Stomach (tissue), 9 donors: Measurements from ENCODE around the gene PFDN4. TPM values are rescaled to one million over a fixed set of nuclear protein-coding genes. Genes with fewer than 3 reads are reported as not detected.
"Not testable (repeated sequence)": the region's sequence is repeated elsewhere in the genome, so short reads cannot be mapped to it uniquely, and the experiment has no call there.

ENCODE experiments used
- DNase-seq, 2 donors: peaks; one replicate each; pipeline versions ENCODE4 v3.0.0 to v3.0.0-alpha.2; 2013 to 2019
- H3K27ac ChIP-seq, 5 donors: fragments of 200-600 bp in 4 of 5; sonication (generic) in 4 of 5; one replicate each; pipeline ENCODE4 v1.5.1; 2013 to 2019; ENCODE audit warnings: mild to moderate bottlenecking in 1 of 5, moderate library complexity in 1 of 5
- H3K27me3 ChIP-seq, 3 donors: fragments of 200-600 bp; sonication (generic); one replicate each; pipeline ENCODE4 v1.5.1; 2017 to 2019; ENCODE audit warnings: mixed run types in 1 of 3
- H3K36me3 ChIP-seq, 4 donors: fragments of 200-600 bp; sonication (generic); 1 replicate in 3 of 4; 2 replicates in 1 of 4; pipeline ENCODE4 v1.5.1; 2016 to 2019
- H3K4me1 ChIP-seq, 4 donors: fragments of 200-600 bp; sonication (generic); one replicate each; pipeline ENCODE4 v1.5.1; 2016 to 2019
- H3K4me3 ChIP-seq, 4 donors: fragments of 200-600 bp; sonication (generic) in 3 of 4; one replicate each; pipeline ENCODE4 v1.5.1; 2016 to 2019; ENCODE audit warnings: mild to moderate bottlenecking in 1 of 4
- H3K9me3 ChIP-seq, 4 donors: fragments of 200-600 bp; sonication (generic); one replicate each; pipeline ENCODE4 v1.5.1; 2016 to 2019
- CTCF ChIP-seq, 7 experiments: fragments of 450-650 bp in 4 of 7; fragments of 200-600 bp in 3 of 7; sonication (generic) in 3 of 7; IDR thresholded peaks; one replicate each; pipeline ENCODE4 v1.5.1; 2016 to 2019; ENCODE audit warnings: antibody characterized with exemption in 7 of 7, control low read depth in 2 of 7, mild to moderate bottlenecking in 1 of 7
- EP300 ChIP-seq: sonication (generic); formaldehyde crosslinking; IDR thresholded peaks from one replicate; pipeline ENCODE4 v1.6.1; 2017; ENCODE audit warnings: antibody characterized with exemption
- POLR2A ChIP-seq, 4 donors: fragments of 450-650 bp; IDR thresholded peaks; one replicate each; pipeline ENCODE4 v1.6.1; 2016; ENCODE audit warnings: antibody characterized with exemption in 4 of 4, control low read depth in 2 of 4, mild to moderate bottlenecking in 1 of 4, moderate library complexity in 1 of 4
- POLR2AphosphoS5 ChIP-seq, 3 donors: sonication (generic); formaldehyde crosslinking; IDR thresholded peaks; one replicate each; pipeline ENCODE4 v1.6.1; 2016; ENCODE audit warnings: antibody characterized with exemption in 3 of 3
- WGBS, 5 donors: extraction: QIAGEN DNeasy Blood & Tissue Kit in 3 of 5; methylation state at CpG; one replicate each; pipeline versions ENCODE4 v1.1.5 to v1.1.7; 2013 to 2018; 5-methylcytosine and 5-hydroxymethylcytosine counted together
- intact Hi-C: fragments of 100-400 bp; cut with DNase I; formaldehyde crosslinking; loops from one replicate; pipeline ENCODE4 v1.15.1; 2023; ENCODE audit warnings: low total_unique reads
- polyA plus RNA-seq, 3 donors: library from polyadenylated mRNA; stranded (reverse); fragments of 200-250 nt; gene quantifications; one replicate each; pipeline ENCODE4 v1.2.3, GENCODE V29; 2013
- total RNA-seq, 5 donors: library from RNA; depleted of rRNA; stranded (reverse); fragments of >200 nt; gene quantifications; one replicate each; pipeline versions ENCODE4 v1.1.0 to v1.2.3, GENCODE V29; 2014 to 2016
- donor health status: healthy with polysubstance abuse.
- donor health status: Bipolar disorder and iron deficiency.
- donor health status: healthy.

Gene PFDN4
- total and polyA plus RNA-seq, 8 donors: 49.8 to 70.6 (median 63.1) TPM

- Histone ChIP-seq H3K27me3 (no peaks in the 10 kb centered on the region), H3K27ac (no peak overlapping the region), H3K4me1 (no peaks in the 10 kb centered on the region), H3K4me3 (no peak overlapping the region), H3K9me3 (no peaks in the 10 kb centered on the region), H3K36me3 (no peaks in the 10 kb centered on the region)
- 70 to 76% (median 74%) methylated on average over 4 of the region's 4 CpGs for WGBS, 5 donors
- intact Hi-C loops: no loop called here
- TF ChIP-seq POLR2AphosphoS5 (IDR thresholded peaks at IDR 0.05): no peak
- no peak for TF ChIP-seq EP300
- no peak for TF ChIP-seq CTCF (IDR thresholded peaks at IDR 0.05)
- TF ChIP-seq POLR2A (IDR thresholded peaks at IDR 0.05): no peak
- no peak for DNase-seq
These were observed 49.4 kb downstream of the PFDN4 start for GRCh38 chr20:54257071-54257816.

GRCh38 chr20:54260116-54260515 is 52.2 kb downstream of the PFDN4 start:
- Histone ChIP-seq H3K27me3 (no peaks in the 10 kb centered on the region), H3K4me1 (no peaks in the 10 kb centered on the region), H3K36me3 (no peaks in the 10 kb centered on the region), H3K9me3 (no peaks in the 10 kb centered on the region), H3K4me3 (no peak overlapping the region), H3K27ac (no peak overlapping the region)
- intact Hi-C loops: no loop called here
- no peak for TF ChIP-seq CTCF (IDR thresholded peaks at IDR 0.05)
- no peak for TF ChIP-seq POLR2A (IDR thresholded peaks at IDR 0.05)
- TF ChIP-seq POLR2AphosphoS5 (IDR thresholded peaks at IDR 0.05): no peak
- TF ChIP-seq EP300: no peak
- DNase-seq: no peak

GRCh38 chr20:54262671-54263070 is 54.8 kb downstream of the PFDN4 start:
- Histone ChIP-seq H3K27me3 (no peaks in the 10 kb centered on the region), H3K27ac (no peak overlapping the region), H3K4me3 (no peak overlapping the region), H3K4me1 (no peaks in the 10 kb centered on the region), H3K36me3 (no peaks in the 10 kb centered on the region), H3K9me3 (no peaks in the 10 kb centered on the region)
- DNase-seq: no peak
- TF ChIP-seq POLR2AphosphoS5 (IDR thresholded peaks at IDR 0.05) (no peak), CTCF (IDR thresholded peaks at IDR 0.05) (no peak), POLR2A (IDR thresholded peaks at IDR 0.05) (no peak), EP300 (no peak)
- intact Hi-C loops: no loop called here
- WGBS, 5 donors: 66 to 84% (median 78%) methylated on average over 4 of the region's 4 CpGs

GRCh38 chr20:54263116-54263690 is 55.3 kb downstream of the PFDN4 start:
- H3K4me1 ChIP-seq: no peaks in the 10 kb centered on the region
- TF ChIP-seq CTCF (IDR thresholded peaks at IDR 0.05) (no peak), POLR2AphosphoS5 (IDR thresholded peaks at IDR 0.05) (no peak)
- WGBS, 5 donors: 52 to 80% (median 73%) methylated on average over 4 of the region's 4 CpGs
- no peak overlapping the region for H3K4me3 ChIP-seq
- no peaks in the 10 kb centered on the region for H3K9me3 ChIP-seq
- H3K27ac ChIP-seq: no peak overlapping the region
- no peaks in the 10 kb centered on the region for H3K36me3 ChIP-seq
- intact Hi-C loops: no loop called here
- H3K27me3 ChIP-seq: no peaks in the 10 kb centered on the region
- no peak for DNase-seq

GRCh38 chr20:54265791-54266190 is 57.9 kb downstream of the PFDN4 start:
- DNase-seq, H3K36me3 ChIP-seq, H3K27ac ChIP-seq, H3K4me1 ChIP-seq, intact Hi-C loops, H3K9me3 ChIP-seq, H3K4me3 ChIP-seq, H3K27me3 ChIP-seq: not testable (repeated sequence)
- WGBS, 5 donors: 82 to 89% (median 85%) methylated on average over 6 of the region's 6 CpGs
